Kidney capillary endothelial cell (primary cell): ENCODE data around the gene FGFRL1.

Experiments used
- DNase-seq: peaks from one replicate; pipeline ENCODE4 v3.0.0-alpha.2; 2018; ENCODE audit warnings: low spot score

Gene FGFRL1

GRCh38 chr4:1023075-1023640 is 11.7 kb downstream of the FGFRL1 start:
- DNase-seq, result no peak

GRCh38 chr4:1023895-1024740 is 12.7 kb downstream of the FGFRL1 start:
- no peak for DNase-seq

GRCh38 chr4:1024882-1025545 is 13.6 kb downstream of the FGFRL1 start:
- no peak for DNase-seq

- no peak for DNase-seq
Observed at GRCh38 chr4:1026115-1026514, 14.7 kb downstream of the FGFRL1 start.

GRCh38 chr4:1027219-1027914 is 15.9 kb downstream of the FGFRL1 start:
- DNase-seq, result no peak

- no peak for DNase-seq
Observed at GRCh38 chr4:1027915-1028238, 16.5 kb downstream of the FGFRL1 start.

- no peak for DNase-seq
Observed at GRCh38 chr4:1028574-1029220, 17.3 kb downstream of the FGFRL1 start.

- no peak for DNase-seq
Observed at GRCh38 chr4:1029529-1029928, 18.1 kb downstream of the FGFRL1 start.

- no peak for DNase-seq
Observed at GRCh38 chr4:1030031-1030430, 18.6 kb downstream of the FGFRL1 start.

GRCh38 chr4:1030559-1030958 is 19.1 kb downstream of the FGFRL1 start:
- DNase-seq, result no peak

- DNase-seq, result no peak
Observed at GRCh38 chr4:1031346-1031745, 19.9 kb downstream of the FGFRL1 start.

- no peak for DNase-seq
Observed at GRCh38 chr4:1031956-1032795, 20.8 kb downstream of the FGFRL1 start.

- DNase-seq, result no peak
Observed at GRCh38 chr4:1032861-1033260, 21.4 kb downstream of the FGFRL1 start.

- no peak for DNase-seq
Observed at GRCh38 chr4:1033840-1034551, 22.6 kb downstream of the FGFRL1 start.

GRCh38 chr4:1035510-1035909 is 24.1 kb downstream of the FGFRL1 start:
- no peak for DNase-seq

GRCh38 chr4:1036095-1036494 is 24.7 kb downstream of the FGFRL1 start:
- DNase-seq, result no peak

- DNase-seq, result no peak
Observed at GRCh38 chr4:1036976-1037810, 25.8 kb downstream of the FGFRL1 start.

GRCh38 chr4:1038948-1039492 is 27.6 kb downstream of the FGFRL1 start:
- DNase-seq, result no peak
